ENCODE measurements around the gene KIF12. TPM values are rescaled to one million over a fixed set of nuclear protein-coding genes. Genes with fewer than 3 reads are reported as not detected.

KIF12 gene
- total and polyA plus RNA-seq, 2 experiments from 2014 or later, result 4.2 to 4.3 TPM

GRCh38 chr9:114097613-114098020, 1.5 kb downstream of the KIF12 start:
- Histone ChIP-seq H3K36me3 (ENCODE audit: insufficient read depth) (no peaks in the 10 kb centered on the region), H3K4me2 (peak overlapping the region; percentile 80), H3K27ac (ENCODE audit: low read depth) (no peak overlapping the region), H3K9me2 (ENCODE audit: insufficient read depth) (no peaks in the 10 kb centered on the region), H3K79me2 (replicated peaks; ENCODE audit: insufficient read depth) (no peaks in the 10 kb centered on the region), H3K4me1 (ENCODE audit: insufficient read depth) (peaks cover 13% of the 10 kb centered on the region), H2AFZ (peak overlapping the region; percentile 66; the same call in 1 of the 2 replicates), H3K4me3 (peak overlapping the region; percentile 67), H3K27me3 (ENCODE audit: insufficient read depth) (peaks cover 32% of the 10 kb centered on the region), H3F3A (replicated peaks; ENCODE audit: low read depth) (no peaks in the 10 kb centered on the region), H4K20me1 (replicated peaks; ENCODE audit: insufficient read depth) (no peaks in the 10 kb centered on the region)
- peak overlapping the region; percentile 65 for H3K4me3 Mint-ChIP-seq
- peaks cover 18% of the 10 kb centered on the region for H3K4me1 Mint-ChIP-seq
- no peak overlapping the region for H3K27ac Mint-ChIP-seq
- H3K9me3 Mint-ChIP-seq, result peaks cover 11% of the 10 kb centered on the region
- ATAC-seq (no peak), DNase-seq (ENCODE audit: low spot score) (no peak)
- no peaks in the 10 kb centered on the region; the same call in 1 of the 3 replicates for H3K36me3 Mint-ChIP-seq (ENCODE audit: low read depth)
- H3K27me3 Mint-ChIP-seq (ENCODE audit: insufficient read depth, low read depth, poor library complexity), result peaks cover 35% of the 10 kb centered on the region
- TF ChIP-seq ZNF331 (CRISPR knock-in tag; IDR thresholded peaks at IDR 0.05; ENCODE audit: low read depth) (no peak), NANOG (IDR thresholded peaks at IDR 0.05; ENCODE audit: borderline replicate concordance) (no peak), STAT1 (IDR thresholded peaks at IDR 0.05; ENCODE audit: unreplicated experiment) (no peak), JUNB (IDR thresholded peaks at IDR 0.05; ENCODE audit: unreplicated experiment) (no peak), EZH2phosphoT487 (IDR thresholded peaks at IDR 0.05; ENCODE audit: unreplicated experiment) (no peak), REST (IDR thresholded peaks at IDR 0.05; ENCODE audit: unreplicated experiment) (no peak), EZH2 (IDR thresholded peaks at IDR 0.05; ENCODE audit: low read depth, unreplicated experiment) (no peak), ZNF114 (CRISPR knock-in tag; IDR thresholded peaks at IDR 0.05) (no peak), CTCF (conservative IDR thresholded peaks at IDR 0.05; ENCODE audit: low read depth in 2 of 2) (no peak), POLR2AphosphoS5 (IDR thresholded peaks at IDR 0.05; ENCODE audit: low read depth) (no peak), CREB1 (CRISPR knock-in tag; IDR thresholded peaks at IDR 0.05; ENCODE audit: low read depth) (no peak)
- TF ChIP-seq, protein P1, sequence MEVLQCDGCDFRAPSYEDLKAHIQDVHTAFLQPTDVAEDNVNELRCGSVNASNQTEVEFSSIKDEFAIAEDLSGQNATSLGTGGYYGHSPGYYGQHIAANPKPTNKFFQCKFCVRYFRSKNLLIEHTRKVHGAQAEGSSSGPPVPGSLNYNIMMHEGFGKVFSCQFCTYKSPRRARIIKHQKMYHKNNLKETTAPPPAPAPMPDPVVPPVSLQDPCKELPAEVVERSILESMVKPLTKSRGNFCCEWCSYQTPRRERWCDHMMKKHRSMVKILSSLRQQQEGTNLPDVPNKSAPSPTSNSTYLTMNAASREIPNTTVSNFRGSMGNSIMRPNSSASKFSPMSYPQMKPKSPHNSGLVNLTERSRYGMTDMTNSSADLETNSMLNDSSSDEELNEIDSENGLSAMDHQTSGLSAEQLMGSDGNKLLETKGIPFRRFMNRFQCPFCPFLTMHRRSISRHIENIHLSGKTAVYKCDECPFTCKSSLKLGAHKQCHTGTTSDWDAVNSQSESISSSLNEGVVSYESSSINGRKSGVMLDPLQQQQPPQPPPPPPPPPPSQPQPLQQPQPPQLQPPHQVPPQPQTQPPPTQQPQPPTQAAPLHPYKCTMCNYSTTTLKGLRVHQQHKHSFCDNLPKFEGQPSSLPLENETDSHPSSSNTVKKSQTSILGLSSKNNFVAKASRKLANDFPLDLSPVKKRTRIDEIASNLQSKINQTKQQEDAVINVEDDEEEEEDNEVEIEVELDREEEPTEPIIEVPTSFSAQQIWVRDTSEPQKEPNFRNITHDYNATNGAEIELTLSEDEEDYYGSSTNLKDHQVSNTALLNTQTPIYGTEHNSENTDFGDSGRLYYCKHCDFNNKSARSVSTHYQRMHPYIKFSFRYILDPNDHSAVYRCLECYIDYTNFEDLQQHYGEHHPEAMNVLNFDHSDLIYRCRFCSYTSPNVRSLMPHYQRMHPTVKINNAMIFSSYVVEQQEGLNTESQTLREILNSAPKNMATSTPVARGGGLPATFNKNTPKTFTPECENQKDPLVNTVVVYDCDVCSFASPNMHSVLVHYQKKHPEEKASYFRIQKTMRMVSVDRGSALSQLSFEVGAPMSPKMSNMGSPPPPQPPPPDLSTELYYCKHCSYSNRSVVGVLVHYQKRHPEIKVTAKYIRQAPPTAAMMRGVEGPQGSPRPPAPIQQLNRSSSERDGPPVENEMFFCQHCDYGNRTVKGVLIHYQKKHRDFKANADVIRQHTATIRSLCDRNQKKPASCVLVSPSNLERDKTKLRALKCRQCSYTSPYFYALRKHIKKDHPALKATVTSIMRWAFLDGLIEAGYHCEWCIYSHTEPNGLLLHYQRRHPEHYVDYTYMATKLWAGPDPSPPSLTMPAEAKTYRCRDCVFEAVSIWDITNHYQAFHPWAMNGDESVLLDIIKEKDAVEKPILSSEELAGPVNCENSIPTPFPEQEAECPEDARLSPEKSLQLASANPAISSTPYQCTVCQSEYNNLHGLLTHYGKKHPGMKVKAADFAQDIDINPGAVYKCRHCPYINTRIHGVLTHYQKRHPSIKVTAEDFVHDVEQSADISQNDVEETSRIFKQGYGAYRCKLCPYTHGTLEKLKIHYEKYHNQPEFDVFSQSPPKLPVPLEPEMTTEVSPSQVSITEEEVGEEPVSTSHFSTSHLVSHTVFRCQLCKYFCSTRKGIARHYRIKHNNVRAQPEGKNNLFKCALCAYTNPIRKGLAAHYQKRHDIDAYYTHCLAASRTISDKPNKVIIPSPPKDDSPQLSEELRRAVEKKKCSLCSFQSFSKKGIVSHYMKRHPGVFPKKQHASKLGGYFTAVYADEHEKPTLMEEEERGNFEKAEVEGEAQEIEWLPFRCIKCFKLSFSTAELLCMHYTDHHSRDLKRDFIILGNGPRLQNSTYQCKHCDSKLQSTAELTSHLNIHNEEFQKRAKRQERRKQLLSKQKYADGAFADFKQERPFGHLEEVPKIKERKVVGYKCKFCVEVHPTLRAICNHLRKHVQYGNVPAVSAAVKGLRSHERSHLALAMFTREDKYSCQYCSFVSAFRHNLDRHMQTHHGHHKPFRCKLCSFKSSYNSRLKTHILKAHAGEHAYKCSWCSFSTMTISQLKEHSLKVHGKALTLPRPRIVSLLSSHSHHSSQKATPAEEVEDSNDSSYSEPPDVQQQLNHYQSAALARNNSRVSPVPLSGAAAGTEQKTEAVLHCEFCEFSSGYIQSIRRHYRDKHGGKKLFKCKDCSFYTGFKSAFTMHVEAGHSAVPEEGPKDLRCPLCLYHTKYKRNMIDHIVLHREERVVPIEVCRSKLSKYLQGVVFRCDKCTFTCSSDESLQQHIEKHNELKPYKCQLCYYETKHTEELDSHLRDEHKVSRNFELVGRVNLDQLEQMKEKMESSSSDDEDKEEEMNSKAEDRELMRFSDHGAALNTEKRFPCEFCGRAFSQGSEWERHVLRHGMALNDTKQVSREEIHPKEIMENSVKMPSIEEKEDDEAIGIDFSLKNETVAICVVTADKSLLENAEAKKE (CRISPR knock-in tag; IDR thresholded peaks at IDR 0.05), result no peak
- TF ChIP-seq, protein P2, sequence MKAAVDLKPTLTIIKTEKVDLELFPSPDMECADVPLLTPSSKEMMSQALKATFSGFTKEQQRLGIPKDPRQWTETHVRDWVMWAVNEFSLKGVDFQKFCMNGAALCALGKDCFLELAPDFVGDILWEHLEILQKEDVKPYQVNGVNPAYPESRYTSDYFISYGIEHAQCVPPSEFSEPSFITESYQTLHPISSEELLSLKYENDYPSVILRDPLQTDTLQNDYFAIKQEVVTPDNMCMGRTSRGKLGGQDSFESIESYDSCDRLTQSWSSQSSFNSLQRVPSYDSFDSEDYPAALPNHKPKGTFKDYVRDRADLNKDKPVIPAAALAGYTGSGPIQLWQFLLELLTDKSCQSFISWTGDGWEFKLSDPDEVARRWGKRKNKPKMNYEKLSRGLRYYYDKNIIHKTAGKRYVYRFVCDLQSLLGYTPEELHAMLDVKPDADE (IDR thresholded peaks at IDR 0.05), result no peak
